Trophoblast cell (in vitro differentiated cells and primary cell): ENCODE measurements around the gene TMEFF1.

Experiments
- DNase-seq, 2 donors: peaks; one replicate each; pipeline ENCODE4 v3.0.0-alpha.2; 2016
- H2AFZ ChIP-seq: 2 replicates; pipeline ENCODE4 v1.6.1; 2013; ENCODE audit warnings: low read length, moderate library complexity, mild to moderate bottlenecking; ENCODE audit not compliant: insufficient read depth, poor library complexity
- H2AK5ac ChIP-seq: 2 replicates; pipeline ENCODE4 v1.6.1; 2013; ENCODE audit warnings: mild to moderate bottlenecking, low read length
- H2BK120ac ChIP-seq: 2 replicates; pipeline ENCODE4 v1.6.1; 2013; ENCODE audit warnings: low read length, mild to moderate bottlenecking, moderate library complexity; ENCODE audit not compliant: insufficient read depth, poor library complexity
- H2BK12ac ChIP-seq: 2 replicates; pipeline ENCODE4 v1.6.1; 2013; ENCODE audit warnings: mild to moderate bottlenecking, low read length, moderate library complexity
- H2BK5ac ChIP-seq: 2 replicates; pipeline ENCODE4 v1.6.1; 2013; ENCODE audit warnings: low read length, low read depth, moderate library complexity, mild to moderate bottlenecking; ENCODE audit not compliant: poor library complexity
- H3K14ac ChIP-seq: 2 replicates; pipeline ENCODE4 v1.6.1; 2013; ENCODE audit warnings: mild to moderate bottlenecking, low read length
- H3K18ac ChIP-seq: 2 replicates; pipeline ENCODE4 v1.6.1; 2013; ENCODE audit warnings: mild to moderate bottlenecking, low read length
- H3K23ac ChIP-seq: 2 replicates; pipeline ENCODE4 v1.6.1; 2013; ENCODE audit warnings: low read length
- H3K27ac ChIP-seq: 2 replicates; pipeline ENCODE4 v1.5.1; 2013; ENCODE audit warnings: low read depth, mild to moderate bottlenecking, inconsistent platforms, low read length, moderate library complexity
- H3K27me3 ChIP-seq: 2 replicates; pipeline ENCODE4 v1.6.1; 2013; ENCODE audit warnings: inconsistent platforms, mild to moderate bottlenecking, low read length, moderate library complexity; ENCODE audit not compliant: insufficient read depth
- H3K36me3 ChIP-seq, 2 experiments: 1 replicate in 1 of 2; 2 replicates in 1 of 2; pipeline ENCODE4 v1.6.1; 2013; ENCODE audit warnings: low read length in 2 of 2, mild to moderate bottlenecking in 2 of 2, moderate library complexity in 1 of 2; ENCODE audit not compliant: insufficient read depth in 2 of 2, control insufficient read depth in 1 of 2
- H3K4ac ChIP-seq: 2 replicates; pipeline ENCODE4 v1.6.1; 2013; ENCODE audit warnings: low read depth, mild to moderate bottlenecking, low read length, moderate library complexity
- H3K4me1 ChIP-seq, 2 experiments: 1 replicate in 1 of 2; 2 replicates in 1 of 2; pipeline ENCODE4 v1.6.1; 2013; ENCODE audit warnings: low read length in 2 of 2, mild to moderate bottlenecking in 2 of 2, moderate library complexity in 1 of 2; ENCODE audit not compliant: insufficient read depth in 2 of 2, control insufficient read depth in 1 of 2
- H3K4me2 ChIP-seq: 2 replicates; pipeline ENCODE4 v1.6.1; 2013; ENCODE audit warnings: inconsistent platforms, mild to moderate bottlenecking, low read length, moderate library complexity
- H3K4me3 ChIP-seq: 2 replicates; pipeline ENCODE4 v1.5.1; 2013; ENCODE audit warnings: mild to moderate bottlenecking, low read depth, low read length, inconsistent platforms
- H3K79me1 ChIP-seq: one replicate; pipeline ENCODE4 v1.6.1; 2013; ENCODE audit warnings: low read length
- H3K79me2 ChIP-seq: 2 replicates; pipeline ENCODE4 v1.6.1; 2013; ENCODE audit warnings: low read length, mild to moderate bottlenecking; ENCODE audit not compliant: control insufficient read depth, insufficient read depth, poor library complexity
- H3K9ac ChIP-seq: 2 replicates; pipeline ENCODE4 v1.6.1; 2013; ENCODE audit warnings: mild to moderate bottlenecking, low read length
- H3K9me3 ChIP-seq: 2 replicates; pipeline ENCODE4 v1.6.1; 2013; ENCODE audit warnings: low read depth, mild to moderate bottlenecking, control low read depth, inconsistent platforms, low read length; ENCODE audit not compliant: insufficient read depth
- H4K12ac ChIP-seq: 2 replicates; pipeline ENCODE4 v1.6.1; 2013; ENCODE audit warnings: low read depth, mild to moderate bottlenecking, low read length, moderate library complexity
- H4K8ac ChIP-seq: 2 replicates; pipeline ENCODE4 v1.6.1; 2013; ENCODE audit warnings: low read depth, mild to moderate bottlenecking, low read length, moderate library complexity
- H4K91ac ChIP-seq: one replicate; pipeline ENCODE4 v1.6.1; 2013; ENCODE audit warnings: low read depth, mild to moderate bottlenecking, low read length, moderate library complexity
- WGBS: extraction: QIAGEN DNeasy Blood & Tissue Kit; methylation state at CpG from one replicate; pipeline ENCODE4 v1.1.7; 2013; ENCODE audit warnings: missing lambda C conversion rate; ENCODE audit not compliant: insufficient read length, insufficient coverage; ENCODE audit errors: extremely low coverage; 5-methylcytosine and 5-hydroxymethylcytosine counted together

The TMEFF1 gene

DNA sequence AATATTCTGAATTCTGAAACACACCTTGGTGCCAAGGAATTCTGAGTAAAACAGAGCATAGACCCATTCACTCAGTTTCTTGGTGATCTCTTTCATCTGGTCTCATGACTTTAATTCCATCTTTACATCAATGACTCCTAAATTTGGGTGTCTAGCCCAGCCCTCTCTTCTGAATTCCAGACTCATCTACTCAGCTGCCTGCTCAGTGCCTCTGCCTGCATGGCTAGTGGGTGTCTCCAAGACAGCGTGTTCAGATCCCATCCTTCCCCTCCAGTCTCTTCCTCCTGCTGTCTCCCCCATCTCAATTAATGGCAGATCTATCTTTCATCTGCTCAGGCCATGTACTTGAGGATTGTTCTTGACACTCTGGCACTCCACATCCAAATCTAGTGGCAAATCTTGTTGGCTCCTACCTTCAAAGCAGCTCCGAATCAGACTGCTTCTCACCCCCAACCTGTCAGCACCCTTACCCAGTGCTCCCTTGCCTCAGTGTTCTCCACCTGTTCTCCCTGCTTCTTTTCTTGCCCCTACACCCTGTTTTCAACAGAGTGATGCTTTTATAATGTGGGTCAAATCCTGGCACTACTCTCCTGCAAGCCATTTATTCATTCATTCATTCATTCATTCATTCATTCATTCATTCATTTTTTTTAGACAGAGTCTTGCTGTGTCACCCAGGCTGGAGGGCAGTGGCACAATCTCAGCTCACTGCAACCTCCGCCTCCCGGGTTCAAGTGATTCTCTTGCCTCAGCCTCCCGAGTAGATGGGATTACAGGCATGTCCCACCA is 110.3 kb downstream of the TMEFF1 start:
- no peak overlapping the region for H3K4ac ChIP-seq
- peaks cover 9 to 12% of the 10 kb centered on the region in 2 experiments for H3K36me3 ChIP-seq
- no peak overlapping the region for H4K91ac ChIP-seq
- H2BK5ac ChIP-seq: no peak overlapping the region
- H3K14ac ChIP-seq: no peak overlapping the region
- H3K4me2 ChIP-seq: no peak overlapping the region
- H3K79me1 ChIP-seq: no peaks in the 10 kb centered on the region
- no peaks in the 10 kb centered on the region for H3K9me3 ChIP-seq
- no peak overlapping the region for H3K4me3 ChIP-seq
- H3K79me2 ChIP-seq: no peaks in the 10 kb centered on the region
- no peak overlapping the region for H2BK12ac ChIP-seq
- no peak overlapping the region for H4K8ac ChIP-seq
- H3K27me3 ChIP-seq: no peaks in the 10 kb centered on the region
- no CpG with 5 or more reads among the region's 5 CpGs for WGBS
- no peak overlapping the region for H3K18ac ChIP-seq
- H2AK5ac ChIP-seq: no peak overlapping the region
- H2AFZ ChIP-seq: no peak overlapping the region
- no peak overlapping the region for H4K12ac ChIP-seq
- no peak overlapping the region for H2BK120ac ChIP-seq
- no peak overlapping the region for H3K23ac ChIP-seq
- no peak for DNase-seq
- no peak overlapping the region for H3K9ac ChIP-seq
- H3K27ac ChIP-seq: no peak overlapping the region
- peaks cover 0 to 2% of the 10 kb centered on the region in 2 experiments for H3K4me1 ChIP-seq

DNA sequence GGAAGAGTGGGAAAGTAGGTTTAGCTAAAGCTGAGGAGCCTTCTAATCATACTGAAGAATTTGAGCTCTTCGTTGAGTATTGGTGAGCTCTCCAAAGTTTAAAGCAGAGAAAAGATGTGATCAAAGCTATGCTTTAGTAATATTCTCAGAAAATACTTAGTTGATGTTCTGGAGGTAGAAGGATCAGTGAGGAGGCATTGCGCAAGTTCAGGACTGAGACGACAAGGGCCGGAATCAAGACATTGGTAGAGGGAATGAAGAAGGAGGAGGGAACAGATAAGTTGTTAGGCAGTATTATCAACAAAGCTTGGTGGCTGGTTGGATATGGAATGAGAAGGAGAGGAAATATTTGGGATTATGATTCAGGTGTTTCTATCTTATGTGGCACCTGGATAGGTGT is 112.0 kb downstream of the TMEFF1 start:
- Histone ChIP-seq H3K18ac (no peak overlapping the region), H3K79me2 (no peaks in the 10 kb centered on the region), H2AK5ac (no peak overlapping the region), H3K14ac (no peak overlapping the region), H3K4me1 (peaks cover 0 to 2% of the 10 kb centered on the region in 2 experiments), H3K79me1 (no peaks in the 10 kb centered on the region), H2BK5ac (no peak overlapping the region), H3K27me3 (no peaks in the 10 kb centered on the region), H3K27ac (no peak overlapping the region), H3K23ac (no peak overlapping the region), H3K4me2 (no peak overlapping the region), H2AFZ (no peak overlapping the region), H3K9me3 (no peaks in the 10 kb centered on the region), H3K9ac (no peak overlapping the region), H4K12ac (no peak overlapping the region), H4K8ac (no peak overlapping the region), H2BK120ac (no peak overlapping the region), H3K36me3 (peaks cover 9 to 12% of the 10 kb centered on the region in 2 experiments), H3K4ac (no peak overlapping the region), H3K4me3 (no peak overlapping the region), H4K91ac (no peak overlapping the region), H2BK12ac (no peak overlapping the region)
- DNase-seq: no peak
- WGBS: no CpG with 5 or more reads among the region's 4 CpGs

DNA sequence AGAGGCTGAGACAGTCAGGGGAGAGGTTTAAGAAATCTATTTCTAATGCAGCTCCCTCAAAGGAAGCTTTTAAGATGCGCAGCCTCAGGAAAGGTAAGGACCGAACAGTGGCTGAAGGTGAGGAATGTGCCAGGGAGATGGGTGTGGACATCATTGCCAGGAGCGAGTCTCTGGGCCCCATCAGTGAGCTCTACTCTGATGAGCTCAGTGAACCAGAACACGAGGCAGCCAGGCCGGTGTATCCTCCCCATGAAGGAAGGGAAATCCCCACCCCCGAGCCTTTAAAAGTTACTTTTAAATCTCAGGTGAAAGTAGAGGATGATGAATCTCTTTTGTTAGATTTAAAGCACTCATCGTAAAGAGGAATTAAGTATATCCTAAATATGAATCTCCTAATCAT is 113.1 kb downstream of the TMEFF1 start:
- H4K8ac ChIP-seq: no peak overlapping the region
- WGBS: no CpG with 5 or more reads among the region's 7 CpGs
- no peak overlapping the region for H3K4me2 ChIP-seq
- no peak overlapping the region for H2BK12ac ChIP-seq
- peaks cover 0 to 2% of the 10 kb centered on the region in 2 experiments for H3K4me1 ChIP-seq
- DNase-seq: no peak
- no peak overlapping the region for H4K12ac ChIP-seq
- H3K4ac ChIP-seq: no peak overlapping the region
- no peak overlapping the region for H4K91ac ChIP-seq
- no peak overlapping the region for H2BK5ac ChIP-seq
- no peak overlapping the region for H3K4me3 ChIP-seq
- H2BK120ac ChIP-seq: no peak overlapping the region
- no peak overlapping the region for H2AK5ac ChIP-seq
- no peak overlapping the region for H3K23ac ChIP-seq
- H3K18ac ChIP-seq: no peak overlapping the region
- no peaks in the 10 kb centered on the region for H3K9me3 ChIP-seq
- no peak overlapping the region for H3K27ac ChIP-seq
- peaks cover 9 to 12% of the 10 kb centered on the region in 2 experiments for H3K36me3 ChIP-seq
- H3K27me3 ChIP-seq: no peaks in the 10 kb centered on the region
- H3K14ac ChIP-seq: no peak overlapping the region
- no peaks in the 10 kb centered on the region for H3K79me2 ChIP-seq
- H3K79me1 ChIP-seq: no peaks in the 10 kb centered on the region
- H3K9ac ChIP-seq: no peak overlapping the region
- no peak overlapping the region for H2AFZ ChIP-seq

DNA sequence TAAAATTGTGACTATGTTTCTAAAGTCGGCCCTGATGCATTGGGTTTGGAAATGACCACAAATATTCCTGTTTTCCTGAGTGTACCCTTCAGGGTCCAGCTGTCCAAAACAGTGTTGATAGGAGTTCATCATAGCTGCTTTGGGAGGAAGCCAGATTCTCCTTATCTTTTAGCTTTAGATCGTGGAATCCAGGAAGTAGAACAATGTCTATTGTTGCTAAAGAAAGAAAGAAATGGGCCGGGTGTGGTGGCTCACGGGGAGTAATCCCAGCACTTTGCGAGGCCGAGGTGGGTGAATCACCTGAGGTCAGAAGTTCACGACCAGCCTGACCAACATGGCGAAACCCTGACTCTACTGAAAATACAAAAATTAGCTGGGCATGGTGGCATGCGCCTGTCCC is 114.4 kb downstream of the TMEFF1 start:
- Histone ChIP-seq H2BK5ac (no peak overlapping the region), H3K79me2 (no peaks in the 10 kb centered on the region), H3K4me1 (peaks cover 0 to 2% of the 10 kb centered on the region in 2 experiments), H3K14ac (no peak overlapping the region), H2AFZ (no peak overlapping the region), H3K79me1 (no peaks in the 10 kb centered on the region), H3K9ac (no peak overlapping the region), H3K4ac (no peak overlapping the region), H4K12ac (no peak overlapping the region), H3K27me3 (no peaks in the 10 kb centered on the region), H3K27ac (no peak overlapping the region), H3K23ac (no peak overlapping the region), H4K8ac (no peak overlapping the region), H2AK5ac (no peak overlapping the region), H3K18ac (no peak overlapping the region), H2BK120ac (no peak overlapping the region), H3K9me3 (no peaks in the 10 kb centered on the region), H2BK12ac (no peak overlapping the region), H3K4me3 (no peak overlapping the region), H3K36me3 (peaks cover 7 to 12% of the 10 kb centered on the region in 2 experiments), H3K4me2 (no peak overlapping the region), H4K91ac (no peak overlapping the region)
- no CpG with 5 or more reads among the region's 9 CpGs for WGBS
- peak; percentile 60 to 71 for DNase-seq
